Mucosa of descending colon (tissue), 3 donors: ENCODE measurements around the gene HOXD9. TPM values are rescaled to one million over a fixed set of nuclear protein-coding genes. Genes with fewer than 3 reads are reported as not detected.

Experiments used
- ATAC-seq: fragments of 200-7000 bp; cut with Tn5 transposase; one replicate; pipeline ENCODE4 v1.9.1; 2020; ENCODE audit warnings: mild to moderate bottlenecking, moderate library complexity
- DNase-seq, 3 donors: peaks; one replicate each; pipeline ENCODE4 v3.0.0-alpha.2; 2020
- H3K36me3 ChIP-seq: fragments of 200-600 bp; one replicate; pipeline ENCODE4 v1.8.0; 2021; ENCODE audit warnings: low read depth, mild to moderate bottlenecking
- H3K4me1 ChIP-seq: fragments of 200-600 bp; one replicate; pipeline ENCODE4 v1.8.0; 2021; ENCODE audit warnings: low read depth, mild to moderate bottlenecking
- H3K4me3 ChIP-seq: fragments of 200-600 bp; one replicate; pipeline ENCODE4 v1.8.0; 2021; ENCODE audit warnings: mild to moderate bottlenecking
- H3K9me3 ChIP-seq: fragments of 200-600 bp; one replicate; pipeline ENCODE4 v1.8.0; 2021; ENCODE audit warnings: mild to moderate bottlenecking
- intact Hi-C, 2 donors: fragments of 100-400 bp; cut with DNase I in 1 of 2; cut with micrococcal nuclease in 1 of 2; formaldehyde crosslinking; loops; one replicate each; pipeline versions ENCODE4 v1.11.0 to v1.11.1; 2022; cut with DNase I, micrococcal nuclease
- total RNA-seq, 3 donors: library from RNA; stranded (reverse); fragmentation: NEBNext Ultra II Directional in 2 of 3; extraction: Animal tissue kit (Norgen Biotek cat#: 25700) in 2 of 3; gene quantifications; one replicate each; pipeline versions ENCODE4 v1.2.1 to v1.2.4, GENCODE V29; 2021 to 2023
- TF ChIP-seq, protein P1 (sequence below): fragments of 200-600 bp; IDR thresholded peaks from one replicate; pipeline ENCODE4 v1.8.0; 2022; ENCODE audit warnings: antibody characterized with exemption, mild to moderate bottlenecking
- donor health status: DM: no; HTN: no; CAD: no; lungs with moderate emphysema.
- donor health status: DM: no; HTN: no; CAD: no.
- donor health status: DM: no; HTN: yes; CAD: no.

Gene HOXD9
- total RNA-seq, 3 donors from 2014 or later: 2.1 to 5.6 (median 2.2) TPM

DNA sequence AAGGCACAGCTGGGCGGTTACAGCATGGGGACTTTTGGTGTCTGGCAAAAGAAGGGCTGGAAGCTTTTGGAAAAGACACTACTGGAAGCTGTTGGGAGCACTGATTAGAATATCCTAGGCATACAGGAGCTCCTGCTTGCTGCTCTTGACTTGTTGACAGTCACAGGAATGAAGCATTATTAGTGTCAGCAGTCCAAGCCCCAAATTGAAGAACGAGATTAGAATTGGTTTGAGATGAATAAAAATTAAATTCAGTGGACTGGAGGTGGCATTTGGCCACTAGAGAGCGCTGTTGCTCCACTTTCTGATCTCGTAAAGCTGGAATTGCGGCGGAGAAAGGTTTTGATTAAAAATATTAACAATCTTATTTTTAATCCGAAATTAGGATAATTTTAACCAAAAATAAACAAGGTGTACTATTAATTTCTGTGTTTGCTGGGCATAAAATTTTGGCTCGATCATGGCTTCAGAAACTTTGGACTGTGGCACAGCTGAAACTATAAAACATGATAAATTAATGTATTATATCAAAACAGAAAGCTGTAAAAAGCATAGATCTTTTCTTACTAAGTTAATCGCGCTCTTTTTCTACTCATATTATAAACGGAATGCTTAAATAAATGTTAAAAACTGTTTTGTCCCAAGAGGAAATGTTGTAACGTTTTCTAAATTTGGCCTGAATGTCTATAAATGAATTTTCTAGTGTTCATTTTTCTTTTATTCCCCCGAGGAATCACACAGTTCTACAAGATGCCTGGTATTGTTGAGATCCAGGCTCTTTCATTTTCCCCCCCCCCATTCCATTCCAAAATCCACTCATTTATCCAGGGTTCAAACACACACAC lies 4.6 kb downstream of the HOXD9 start:
- TF ChIP-seq, protein P1, sequence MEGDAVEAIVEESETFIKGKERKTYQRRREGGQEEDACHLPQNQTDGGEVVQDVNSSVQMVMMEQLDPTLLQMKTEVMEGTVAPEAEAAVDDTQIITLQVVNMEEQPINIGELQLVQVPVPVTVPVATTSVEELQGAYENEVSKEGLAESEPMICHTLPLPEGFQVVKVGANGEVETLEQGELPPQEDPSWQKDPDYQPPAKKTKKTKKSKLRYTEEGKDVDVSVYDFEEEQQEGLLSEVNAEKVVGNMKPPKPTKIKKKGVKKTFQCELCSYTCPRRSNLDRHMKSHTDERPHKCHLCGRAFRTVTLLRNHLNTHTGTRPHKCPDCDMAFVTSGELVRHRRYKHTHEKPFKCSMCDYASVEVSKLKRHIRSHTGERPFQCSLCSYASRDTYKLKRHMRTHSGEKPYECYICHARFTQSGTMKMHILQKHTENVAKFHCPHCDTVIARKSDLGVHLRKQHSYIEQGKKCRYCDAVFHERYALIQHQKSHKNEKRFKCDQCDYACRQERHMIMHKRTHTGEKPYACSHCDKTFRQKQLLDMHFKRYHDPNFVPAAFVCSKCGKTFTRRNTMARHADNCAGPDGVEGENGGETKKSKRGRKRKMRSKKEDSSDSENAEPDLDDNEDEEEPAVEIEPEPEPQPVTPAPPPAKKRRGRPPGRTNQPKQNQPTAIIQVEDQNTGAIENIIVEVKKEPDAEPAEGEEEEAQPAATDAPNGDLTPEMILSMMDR: peak; percentile 73

GRCh38 chr2:176127774-176128072 lies 5.2 kb downstream of the HOXD9 start:
- Histone ChIP-seq H3K36me3 (no peaks in the 10 kb centered on the region), H3K9me3 (no peaks in the 10 kb centered on the region), H3K4me3 (no peak overlapping the region), H3K4me1 (peaks cover 17% of the 10 kb centered on the region)
- intact Hi-C loops: loop anchor here (5.0 to 10.0 kb wide), 4 partner anchors 510 to 1017 kb away; no protein-coding TSS in a partner anchor
- TF ChIP-seq, protein P1: no peak
- ATAC-seq (no peak), DNase-seq (no peak)

More for the DNA sequence above, 4.6 kb downstream of the HOXD9 start:
- ATAC-seq (no peak), DNase-seq (peak in 2 of 3 donors; percentile 64 to 91)
- Histone ChIP-seq H3K4me1 (peaks cover 21% of the 10 kb centered on the region), H3K36me3 (no peaks in the 10 kb centered on the region), H3K9me3 (no peaks in the 10 kb centered on the region), H3K4me3 (no peak overlapping the region)
- intact Hi-C loops: loop anchor here (5.0 to 10.0 kb wide), 4 partner anchors 510 to 1018 kb away; no protein-coding TSS in a partner anchor

DNA sequence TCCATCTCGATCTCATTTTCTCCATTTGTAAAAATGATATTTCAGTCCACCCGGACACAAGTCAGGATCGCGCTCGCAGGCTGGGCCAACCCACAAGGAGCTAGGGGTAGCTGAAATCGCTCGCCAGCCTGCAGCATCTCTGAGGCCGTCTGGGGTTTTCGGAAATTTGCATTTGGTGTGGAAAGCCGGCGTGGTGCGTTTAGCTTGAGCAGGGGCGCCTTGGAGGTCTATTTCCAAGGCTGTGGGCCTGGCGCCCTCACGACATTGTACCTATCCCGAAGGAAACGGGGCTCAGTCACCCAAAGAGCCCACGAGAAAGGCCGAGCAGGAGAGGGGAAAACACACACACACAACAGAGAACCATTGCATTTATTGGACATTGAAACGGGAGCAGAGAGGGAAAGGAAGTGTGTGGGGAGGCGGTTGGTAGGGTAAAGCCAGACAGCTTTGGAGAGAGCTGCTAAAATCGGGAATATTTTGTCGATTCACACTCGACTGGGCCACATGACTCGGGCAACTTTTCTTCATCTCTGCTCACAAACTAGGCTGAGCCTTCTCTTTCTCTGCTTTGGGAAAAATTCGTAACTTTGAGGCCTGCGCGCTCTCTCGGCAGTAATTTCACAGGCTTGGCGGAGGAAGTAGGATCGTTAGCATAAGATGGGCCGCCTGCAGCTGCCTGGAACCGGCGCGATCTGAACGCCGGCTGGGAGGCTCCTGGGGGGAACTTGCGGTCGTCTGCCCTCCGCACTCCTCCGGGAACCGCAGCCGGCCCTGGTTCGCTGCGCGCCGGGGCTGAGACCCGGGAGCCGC lies 5.9 kb downstream of the HOXD9 start:
- intact Hi-C loops: loop anchor here (5.0 to 10.0 kb wide), 4 partner anchors 509 to 1016 kb away; no protein-coding TSS in a partner anchor
- no peaks in the 10 kb centered on the region for H3K36me3 ChIP-seq
- peaks cover 17% of the 10 kb centered on the region for H3K4me1 ChIP-seq
- H3K9me3 ChIP-seq: no peaks in the 10 kb centered on the region
- TF ChIP-seq, protein P1: no peak
- peak; percentile 25 for ATAC-seq
- DNase-seq: peak in 1 of 3 donors; percentile 52
- no peak overlapping the region for H3K4me3 ChIP-seq

- peak; percentile 71 to 84 (median 76) for DNase-seq
- intact Hi-C loops: loop anchor here (5.0 to 10.0 kb wide), 4 partner anchors 508 to 1016 kb away; no protein-coding TSS in a partner anchor
- TF ChIP-seq, protein P1: no peak
- peaks cover 17% of the 10 kb centered on the region for H3K4me1 ChIP-seq
- H3K36me3 ChIP-seq: no peaks in the 10 kb centered on the region
- H3K9me3 ChIP-seq: no peaks in the 10 kb centered on the region
- peak within 1 kb of the TSS; percentile 36 for H3K4me3 ChIP-seq
- ATAC-seq: peak; percentile 83
Observed at GRCh38 chr2:176128982-176129796, 6.7 kb downstream of the HOXD9 start, which contains the start of gene HOXD8. Gene HOXD8, plus strand, starts transcription at chr2:176129705. Its CDS starts 662 bp downstream, at chr2:176130367.

GRCh38 chr2:176129813-176130146 lies 7.3 kb downstream of the HOXD9 start:
- Histone ChIP-seq H3K9me3 (no peaks in the 10 kb centered on the region), H3K4me3 (peak overlapping the region; percentile 36), H3K36me3 (no peaks in the 10 kb centered on the region), H3K4me1 (peaks cover 17% of the 10 kb centered on the region)
- peak in 2 of 3 donors; percentile 55 to 60 for DNase-seq
- intact Hi-C loops: loop anchor here (5.0 to 10.0 kb wide), 4 partner anchors 508 to 1015 kb away; no protein-coding TSS in a partner anchor
- TF ChIP-seq, protein P1: no peak
- ATAC-seq: peak; percentile 57
